Activated CD4-positive, alpha-beta T cell treated with anti-CD3 and anti-CD28 coated beads, Interleukin-2, amount 10 ng/mL, durations not matched to agents 7 days and 5 days (primary cell): Measurements from ENCODE around the gene HES4. TPM values are rescaled to one million over a fixed set of nuclear protein-coding genes. Genes with fewer than 3 reads are reported as not detected.
"Not testable (repeated sequence)": the region's sequence is repeated elsewhere in the genome, so short reads cannot be mapped to it uniquely, and the experiment has no call there.

Experiments used
- CTCF ChIA-PET: fragments of 350-600 bp; sonication (Branson Sonifier 250); formaldehyde crosslinking; loops from one replicate; lab custom pipeline; 2021; ENCODE audit warnings: antibody characterized with exemption; lab: Charles Lee
- POLR2A ChIA-PET: fragments of 350-600 bp; sonication (Branson Sonifier 250); formaldehyde crosslinking; loops from one replicate; lab custom pipeline; 2021; ENCODE audit warnings: antibody characterized with exemption; lab: Charles Lee
- DNase-seq: peaks from one replicate; pipeline ENCODE4 v3.0.0-alpha.2; 2020
- H3K27ac Mint-ChIP-seq: one replicate; pipeline ENCODE4 v1.8.0; 2021; ENCODE audit warnings: mild to moderate bottlenecking, moderate library complexity, mixed read lengths
- H3K27me3 Mint-ChIP-seq: one replicate; pipeline ENCODE4 v1.8.0; 2021; ENCODE audit warnings: mixed read lengths
- H3K36me3 Mint-ChIP-seq: one replicate; pipeline ENCODE4 v1.8.0; 2021; ENCODE audit warnings: low read depth, mixed read lengths
- H3K4me1 Mint-ChIP-seq: one replicate; pipeline ENCODE4 v1.8.0; 2021; ENCODE audit warnings: mixed read lengths
- H3K4me3 Mint-ChIP-seq: one replicate; pipeline ENCODE4 v1.8.0; 2021; ENCODE audit warnings: mild to moderate bottlenecking, moderate library complexity, mixed read lengths
- H3K9me3 Mint-ChIP-seq: one replicate; pipeline ENCODE4 v1.8.0; 2021; ENCODE audit warnings: mixed read lengths
- total RNA-seq, 2 experiments: library from RNA; stranded (reverse); gene quantifications; one replicate each; pipeline ENCODE4 v1.2.3, GENCODE V29; 2021

Gene HES4
- total RNA-seq, 2 experiments from 2014 or later = 0.42 to 0.46 TPM

- H3K9me3 Mint-ChIP-seq, H3K4me1 Mint-ChIP-seq, H3K36me3 Mint-ChIP-seq, H3K27me3 Mint-ChIP-seq, H3K27ac Mint-ChIP-seq, DNase-seq, POLR2A ChIA-PET, H3K4me3 Mint-ChIP-seq: not testable (repeated sequence)
- CTCF ChIA-PET = interaction anchor here (0.7 to 1.7 kb wide), 5 partner anchors 8 to 87 kb away, joined by 3 to 5 read pairs (median 4); partner anchors contain the start of gene HES4
Observed at GRCh38 chr1:976791-977190, 23.1 kb downstream of the HES4 start.

GRCh38 chr1:975896-976683 is 23.8 kb downstream of the HES4 start:
- H3K9me3 Mint-ChIP-seq = peaks cover 4% of the 10 kb centered on the region

GRCh38 chr1:975365-975764 is 24.5 kb downstream of the HES4 start:
- no peak overlapping the region for H3K4me3 Mint-ChIP-seq
- peaks cover 3% of the 10 kb centered on the region for H3K36me3 Mint-ChIP-seq
- peaks cover 4% of the 10 kb centered on the region for H3K27me3 Mint-ChIP-seq
- CTCF ChIA-PET = interaction anchor here (0.7 to 1.7 kb wide), 7 partner anchors 9 to 122 kb away, joined by 3 to 5 read pairs (median 4); partner anchors contain the start of gene NOC2L
- DNase-seq = no peak
- peaks cover 4% of the 10 kb centered on the region for H3K9me3 Mint-ChIP-seq
- no peak overlapping the region for H3K27ac Mint-ChIP-seq
- POLR2A ChIA-PET = interaction anchor here (0.8 kb wide), 1 partner anchor 197 kb away, joined by 3 read pairs; no protein-coding TSS in a partner anchor
- peaks cover 6% of the 10 kb centered on the region for H3K4me1 Mint-ChIP-seq

More at GRCh38 chr1:975896-976683, 23.8 kb downstream of the HES4 start:
- ChIA-PET POLR2A (interaction anchor here (0.8 kb wide), 1 partner anchor 197 kb away, joined by 3 read pairs; no protein-coding TSS in a partner anchor), CTCF (interaction anchor here (0.7 to 1.7 kb wide), 10 partner anchors 8 to 121 kb away, joined by 3 to 5 read pairs (median 4); partner anchors contain the start of genes HES4 and NOC2L)
- DNase-seq = peak; percentile 74
- H3K36me3 Mint-ChIP-seq = peaks cover 3% of the 10 kb centered on the region
- peak overlapping the region; percentile 12 for H3K27ac Mint-ChIP-seq
- peaks cover 6% of the 10 kb centered on the region for H3K4me1 Mint-ChIP-seq
- peaks cover 4% of the 10 kb centered on the region for H3K27me3 Mint-ChIP-seq
- H3K4me3 Mint-ChIP-seq = no peak overlapping the region

- no peak overlapping the region for H3K4me3 Mint-ChIP-seq
- H3K27me3 Mint-ChIP-seq = peaks cover 4% of the 10 kb centered on the region
- ChIA-PET POLR2A (no interaction called here), CTCF (interaction anchor here (1.1 to 1.7 kb wide), 5 partner anchors 8 to 70 kb away, joined by 3 to 4 read pairs (median 4); no protein-coding TSS in a partner anchor)
- no peak overlapping the region for H3K27ac Mint-ChIP-seq
- no peak for DNase-seq
- peaks cover 4% of the 10 kb centered on the region for H3K9me3 Mint-ChIP-seq
- peaks cover 6% of the 10 kb centered on the region for H3K4me1 Mint-ChIP-seq
- H3K36me3 Mint-ChIP-seq = peaks cover 3% of the 10 kb centered on the region
Observed at GRCh38 chr1:974687-975328, 25.1 kb downstream of the HES4 start.

GRCh38 chr1:974293-974640 is 25.6 kb downstream of the HES4 start:
- Mint-ChIP-seq H3K27me3 (peaks cover 9% of the 10 kb centered on the region), H3K36me3 (peaks cover 3% of the 10 kb centered on the region), H3K9me3 (peaks cover 7% of the 10 kb centered on the region), H3K4me1 (peaks cover 6% of the 10 kb centered on the region), H3K4me3 (no peak overlapping the region), H3K27ac (no peak overlapping the region)
- ChIA-PET CTCF (interaction anchor here (1.1 to 1.4 kb wide), 2 partner anchors 9 to 28 kb away, joined by 3 to 4 read pairs; no protein-coding TSS in a partner anchor), POLR2A (no interaction called here)
- DNase-seq = no peak

- H3K4me1 Mint-ChIP-seq = peaks cover 6% of the 10 kb centered on the region
- POLR2A ChIA-PET = no interaction called here
- CTCF ChIA-PET = interaction anchor here (1.1 to 1.4 kb wide), 2 partner anchors 9 to 29 kb away, joined by 3 to 4 read pairs; no protein-coding TSS in a partner anchor
- H3K36me3 Mint-ChIP-seq = peaks cover 3% of the 10 kb centered on the region
- H3K9me3 Mint-ChIP-seq = peaks cover 7% of the 10 kb centered on the region
- H3K27me3 Mint-ChIP-seq = peaks cover 11% of the 10 kb centered on the region
- DNase-seq = no peak
- no peak overlapping the region for H3K4me3 Mint-ChIP-seq
- H3K27ac Mint-ChIP-seq = no peak overlapping the region
Observed at GRCh38 chr1:973459-974292, 26.2 kb downstream of the HES4 start.

- H3K27ac Mint-ChIP-seq = no peak overlapping the region
- no peaks in the 10 kb centered on the region for H3K36me3 Mint-ChIP-seq
- peaks cover 11% of the 10 kb centered on the region for H3K27me3 Mint-ChIP-seq
- ChIA-PET CTCF (interaction anchor here (0.9 to 1.0 kb wide), 2 partner anchors 9 to 11 kb away, joined by 3 to 5 read pairs; no protein-coding TSS in a partner anchor), POLR2A (no interaction called here)
- peaks cover 3% of the 10 kb centered on the region for H3K4me1 Mint-ChIP-seq
- DNase-seq = no peak
- H3K4me3 Mint-ChIP-seq = no peak overlapping the region
- peaks cover 3% of the 10 kb centered on the region for H3K9me3 Mint-ChIP-seq
Observed at GRCh38 chr1:972726-973458, 27.0 kb downstream of the HES4 start.

GRCh38 chr1:971751-972506 is 28.0 kb downstream of the HES4 start:
- Mint-ChIP-seq H3K27ac (no peak overlapping the region), H3K4me3 (no peak overlapping the region), H3K36me3 (no peaks in the 10 kb centered on the region), H3K9me3 (peaks cover 3% of the 10 kb centered on the region), H3K27me3 (peaks cover 11% of the 10 kb centered on the region), H3K4me1 (peaks cover 7% of the 10 kb centered on the region)
- DNase-seq = no peak
- POLR2A ChIA-PET = no interaction called here
- CTCF ChIA-PET = interaction anchor here (0.9 to 1.4 kb wide), 3 partner anchors 8 to 46 kb away, joined by 3 to 5 read pairs (median 3); no protein-coding TSS in a partner anchor

- POLR2A ChIA-PET = no interaction called here
- H3K9me3 Mint-ChIP-seq = peaks cover 3% of the 10 kb centered on the region
- H3K27ac Mint-ChIP-seq = no peak overlapping the region
- H3K27me3 Mint-ChIP-seq = peaks cover 11% of the 10 kb centered on the region
- DNase-seq = no peak
- CTCF ChIA-PET = interaction anchor here (1.4 kb wide), 1 partner anchor 45 kb away, joined by 3 read pairs; no protein-coding TSS in a partner anchor
- H3K4me1 Mint-ChIP-seq = peaks cover 8% of the 10 kb centered on the region
- no peaks in the 10 kb centered on the region for H3K36me3 Mint-ChIP-seq
- H3K4me3 Mint-ChIP-seq = no peak overlapping the region
Observed at GRCh38 chr1:970973-971730, 28.7 kb downstream of the HES4 start.

GRCh38 chr1:970242-970972 is 29.5 kb downstream of the HES4 start:
- Mint-ChIP-seq H3K36me3 (no peaks in the 10 kb centered on the region), H3K4me1 (peaks cover 10% of the 10 kb centered on the region), H3K4me3 (no peak overlapping the region), H3K27ac (no peak overlapping the region), H3K9me3 (peaks cover 3% of the 10 kb centered on the region), H3K27me3 (peaks cover 11% of the 10 kb centered on the region)
- CTCF ChIA-PET = interaction anchor here (0.8 kb wide), 1 partner anchor 66 kb away, joined by 3 read pairs; no protein-coding TSS in a partner anchor
- DNase-seq = no peak
- POLR2A ChIA-PET = no interaction called here
